Neural progenitor cell (in vitro differentiated cells): ENCODE results near the gene ADSS1. TPM values are rescaled to one million over a fixed set of nuclear protein-coding genes. Genes with fewer than 3 reads are reported as not detected.

ENCODE experiments used
- DNase-seq: peaks from one replicate; pipeline ENCODE4 v3.0.0-alpha.2; 2016; ENCODE audit warnings: low spot score
- H2AFZ ChIP-seq: fragments of 200-600 bp; sonication (generic); replicated peaks from 2 replicates; pipeline ENCODE4 v1.6.1; 2016; ENCODE audit warnings: antibody characterized with exemption
- H3F3A ChIP-seq: fragments of 200-600 bp; sonication (generic); 2 replicates; pipeline ENCODE4 v1.6.1; 2016; ENCODE audit warnings: antibody characterized with exemption, low read depth
- H3K27ac ChIP-seq: fragments of 200-600 bp; sonication (generic); 2 replicates; pipeline ENCODE4 v1.5.1; 2016; ENCODE audit warnings: mild to moderate bottlenecking
- H3K27me3 ChIP-seq: fragments of 200-600 bp; sonication (generic); 2 replicates; pipeline ENCODE4 v1.6.1; 2016; ENCODE audit warnings: mild to moderate bottlenecking, moderate library complexity
- H3K36me3 ChIP-seq: fragments of 200-600 bp; sonication (generic); 2 replicates; pipeline ENCODE4 v1.5.1; 2016
- H3K4me1 ChIP-seq: fragments of 200-600 bp; sonication (generic); 2 replicates; pipeline ENCODE4 v1.6.1; 2016; ENCODE audit warnings: mixed run types
- H3K4me2 ChIP-seq: fragments of 200-600 bp; sonication (generic); 2 replicates; pipeline ENCODE4 v1.6.1; 2016
- H3K4me3 ChIP-seq: fragments of 200-600 bp; sonication (generic); 2 replicates; pipeline ENCODE4 v1.5.1; 2016
- H3K79me2 ChIP-seq: fragments of 200-600 bp; sonication (generic); 2 replicates; pipeline ENCODE4 v1.6.1; 2016; ENCODE audit warnings: low read depth
- H3K9ac ChIP-seq: fragments of 200-600 bp; sonication (generic); 2 replicates; pipeline ENCODE4 v1.6.1; 2016
- H3K9me3 ChIP-seq: fragments of 200-600 bp; sonication (generic); 2 replicates; pipeline ENCODE4 v1.5.1; 2016; ENCODE audit warnings: low read depth
- H4K20me1 ChIP-seq: fragments of 200-600 bp; sonication (generic); 2 replicates; pipeline ENCODE4 v1.6.1; 2016; ENCODE audit warnings: low read depth
- H3K27ac Mint-ChIP-seq: 3 replicates; pipeline ENCODE4 v1.8.0; 2021; ENCODE audit warnings: mixed read lengths
- H3K27me3 Mint-ChIP-seq: 2 replicates; pipeline ENCODE4 v1.8.0; 2022; ENCODE audit warnings: low read depth, mild to moderate bottlenecking, inconsistent platforms, moderate library complexity, mixed read lengths; ENCODE audit not compliant: insufficient read depth
- H3K36me3 Mint-ChIP-seq: 3 replicates; pipeline ENCODE4 v1.8.0; 2021; ENCODE audit warnings: mixed read lengths
- H3K4me1 Mint-ChIP-seq: 3 replicates; pipeline ENCODE4 v1.8.0; 2021; ENCODE audit warnings: mixed read lengths
- H3K4me3 Mint-ChIP-seq: 3 replicates; pipeline ENCODE4 v1.8.0; 2021; ENCODE audit warnings: mild to moderate bottlenecking, moderate library complexity, mixed read lengths
- H3K9me3 Mint-ChIP-seq: 3 replicates; pipeline ENCODE4 v1.8.0; 2020; ENCODE audit warnings: mixed read lengths
- EZH2 ChIP-seq: fragments of 200-600 bp; sonication (generic); IDR thresholded peaks from 2 replicates; pipeline ENCODE4 v1.6.1; 2017; ENCODE audit warnings: antibody characterized with exemption, mild to moderate bottlenecking, moderate library complexity
- EZH2phosphoT487 ChIP-seq: fragments of 200-600 bp; sonication (generic); IDR thresholded peaks from 2 replicates; pipeline ENCODE4 v1.6.1; 2017; ENCODE audit warnings: antibody characterized with exemption
- total RNA-seq: library from RNA; depleted of rRNA; stranded (reverse); fragments of >200 nt; gene quantifications from 2 replicates; pipeline ENCODE4 v1.2.3, GENCODE V29; 2015; ENCODE audit warnings: low replicate concordance
- TF ChIP-seq, protein P1 (sequence below): fragments of 200-600 bp; sonication (generic); IDR thresholded peaks from 2 replicates; pipeline ENCODE4 v1.5.1; 2017; ENCODE audit warnings: antibody characterized with exemption, mild to moderate bottlenecking

ADSS1 gene
- total RNA-seq, 1 donor from 2014 or later = 26.4 TPM

DNA sequence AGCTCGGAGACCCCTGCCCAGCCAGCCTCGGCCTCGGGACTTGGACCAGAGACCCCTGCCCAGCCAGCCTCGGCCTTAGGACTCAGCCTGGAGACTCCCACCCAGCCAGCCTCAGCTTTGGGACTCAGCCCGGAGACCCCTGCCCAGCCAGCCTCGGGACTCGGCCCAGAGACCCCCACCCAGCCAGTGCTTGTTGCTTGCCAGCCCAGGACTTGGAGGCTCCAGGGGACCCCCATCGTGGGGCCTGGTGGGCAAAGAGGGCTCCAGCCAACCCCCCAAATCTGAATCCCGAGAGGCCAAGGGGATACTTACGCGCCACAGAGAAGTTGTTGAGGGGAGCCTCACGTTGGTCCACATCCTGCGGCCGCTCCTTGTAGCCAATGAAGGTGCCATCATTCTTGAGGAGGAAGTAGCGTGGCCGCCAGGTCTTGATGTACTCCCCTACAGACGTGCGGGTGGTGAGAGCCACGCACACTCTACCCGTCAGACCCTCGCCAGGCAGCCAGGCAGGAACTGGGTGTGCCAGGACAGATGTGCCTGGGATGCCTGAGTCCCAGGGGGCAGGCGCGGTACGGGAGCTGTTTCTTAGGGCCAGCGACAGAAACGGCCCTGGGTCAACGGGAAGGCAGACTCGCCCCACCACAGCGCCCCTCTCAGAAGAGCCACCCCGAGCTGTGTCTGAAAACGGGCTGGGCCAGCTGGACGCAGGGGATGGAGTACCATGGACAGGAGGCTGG, 55.9 kb downstream of the ADSS1 start:
- DNase-seq = no peak
- no peak overlapping the region for H3K27ac Mint-ChIP-seq
- H4K20me1 ChIP-seq = peaks cover 19% of the 10 kb centered on the region

DNA sequence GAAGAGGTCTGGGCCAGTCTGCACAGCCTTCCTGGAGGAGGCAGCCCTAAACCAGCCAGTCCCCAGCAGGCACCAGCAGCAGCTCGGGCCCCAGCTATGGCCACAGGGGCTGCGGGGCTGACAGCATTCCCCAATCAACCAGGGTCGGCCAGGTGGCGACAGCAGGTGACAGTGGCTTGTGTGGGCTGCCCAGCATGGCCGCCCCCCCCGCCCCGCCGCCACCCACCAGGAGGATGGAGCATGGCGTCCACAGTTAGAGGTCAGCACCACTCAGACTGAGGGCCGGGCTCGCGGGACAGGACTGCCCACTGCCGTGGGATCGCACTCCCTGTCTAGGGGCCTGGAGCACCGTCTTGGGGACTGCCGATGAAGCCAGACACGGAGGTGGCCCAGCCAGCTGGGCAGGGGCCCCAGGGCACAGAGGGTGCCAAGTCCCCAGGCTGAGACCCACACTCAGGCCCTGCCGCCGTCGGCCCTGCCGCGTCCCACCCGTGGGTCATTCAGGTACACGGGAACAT, 56.5 kb downstream of the ADSS1 start:
- Histone ChIP-seq H3K36me3 (no peaks in the 10 kb centered on the region), H4K20me1 (peaks cover 25% of the 10 kb centered on the region), H2AFZ (no peak overlapping the region), H3K79me2 (no peaks in the 10 kb centered on the region), H3K4me1 (no peaks in the 10 kb centered on the region), H3K27me3 (no peaks in the 10 kb centered on the region), H3K4me2 (no peak overlapping the region), H3K27ac (no peak overlapping the region), H3K9me3 (no peaks in the 10 kb centered on the region), H3F3A (no peaks in the 10 kb centered on the region), H3K9ac (no peak overlapping the region), H3K4me3 (no peak overlapping the region)
- H3K4me1 Mint-ChIP-seq = peaks cover 11% of the 10 kb centered on the region
- H3K27ac Mint-ChIP-seq = no peak overlapping the region
- DNase-seq = no peak
- H3K9me3 Mint-ChIP-seq = no peaks in the 10 kb centered on the region
- no peak for TF ChIP-seq EZH2
- TF ChIP-seq EZH2phosphoT487 = no peak
- TF ChIP-seq, protein P1, sequence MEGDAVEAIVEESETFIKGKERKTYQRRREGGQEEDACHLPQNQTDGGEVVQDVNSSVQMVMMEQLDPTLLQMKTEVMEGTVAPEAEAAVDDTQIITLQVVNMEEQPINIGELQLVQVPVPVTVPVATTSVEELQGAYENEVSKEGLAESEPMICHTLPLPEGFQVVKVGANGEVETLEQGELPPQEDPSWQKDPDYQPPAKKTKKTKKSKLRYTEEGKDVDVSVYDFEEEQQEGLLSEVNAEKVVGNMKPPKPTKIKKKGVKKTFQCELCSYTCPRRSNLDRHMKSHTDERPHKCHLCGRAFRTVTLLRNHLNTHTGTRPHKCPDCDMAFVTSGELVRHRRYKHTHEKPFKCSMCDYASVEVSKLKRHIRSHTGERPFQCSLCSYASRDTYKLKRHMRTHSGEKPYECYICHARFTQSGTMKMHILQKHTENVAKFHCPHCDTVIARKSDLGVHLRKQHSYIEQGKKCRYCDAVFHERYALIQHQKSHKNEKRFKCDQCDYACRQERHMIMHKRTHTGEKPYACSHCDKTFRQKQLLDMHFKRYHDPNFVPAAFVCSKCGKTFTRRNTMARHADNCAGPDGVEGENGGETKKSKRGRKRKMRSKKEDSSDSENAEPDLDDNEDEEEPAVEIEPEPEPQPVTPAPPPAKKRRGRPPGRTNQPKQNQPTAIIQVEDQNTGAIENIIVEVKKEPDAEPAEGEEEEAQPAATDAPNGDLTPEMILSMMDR = no peak
- H3K27me3 Mint-ChIP-seq = peaks cover 2% of the 10 kb centered on the region
- no peak overlapping the region for H3K4me3 Mint-ChIP-seq
- H3K36me3 Mint-ChIP-seq = peaks cover 7% of the 10 kb centered on the region

More for the DNA sequence above, 55.9 kb downstream of the ADSS1 start:
- TF ChIP-seq, protein P1 = no peak
- TF ChIP-seq EZH2phosphoT487 (no peak), EZH2 (no peak)
- H3F3A ChIP-seq = no peaks in the 10 kb centered on the region
- Mint-ChIP-seq H3K4me1 (peaks cover 11% of the 10 kb centered on the region), H3K27me3 (peaks cover 4% of the 10 kb centered on the region), H3K36me3 (peaks cover 7% of the 10 kb centered on the region), H3K4me3 (no peak overlapping the region), H3K9me3 (no peaks in the 10 kb centered on the region)
- H3K9ac ChIP-seq = no peak overlapping the region
- H3K27me3 ChIP-seq = no peaks in the 10 kb centered on the region
- no peaks in the 10 kb centered on the region for H3K9me3 ChIP-seq
- H3K4me3 ChIP-seq = no peak overlapping the region
- H3K4me1 ChIP-seq = no peaks in the 10 kb centered on the region
- no peaks in the 10 kb centered on the region for H3K79me2 ChIP-seq
- H2AFZ ChIP-seq = no peak overlapping the region
- no peaks in the 10 kb centered on the region for H3K36me3 ChIP-seq
- no peak overlapping the region for H3K27ac ChIP-seq
- no peak overlapping the region for H3K4me2 ChIP-seq

GRCh38 chr14:104781271-104782077, 57.4 kb downstream of the ADSS1 start:
- Mint-ChIP-seq H3K36me3 (peaks cover 7% of the 10 kb centered on the region), H3K27me3 (no peaks in the 10 kb centered on the region), H3K4me3 (no peak overlapping the region), H3K9me3 (no peaks in the 10 kb centered on the region), H3K4me1 (peaks cover 11% of the 10 kb centered on the region), H3K27ac (no peak overlapping the region)
- DNase-seq = no peak
- Histone ChIP-seq H3K9me3 (no peaks in the 10 kb centered on the region), H3K27ac (no peak overlapping the region), H3K36me3 (no peaks in the 10 kb centered on the region), H3K27me3 (no peaks in the 10 kb centered on the region), H4K20me1 (peaks cover 31% of the 10 kb centered on the region), H3K4me3 (no peak overlapping the region), H2AFZ (no peak overlapping the region), H3K79me2 (no peaks in the 10 kb centered on the region), H3K9ac (no peak overlapping the region), H3F3A (no peaks in the 10 kb centered on the region), H3K4me1 (no peaks in the 10 kb centered on the region), H3K4me2 (no peak overlapping the region)
- TF ChIP-seq, protein P1 = no peak
- TF ChIP-seq EZH2 (no peak), EZH2phosphoT487 (no peak)
